Measurements from ENCODE around the gene PVALB. TPM values are rescaled to one million over a fixed set of nuclear protein-coding genes. Genes with fewer than 3 reads are reported as not detected.

The PVALB gene
- total RNA-seq, 1 experiment from 2014 or later = not detected

DNA sequence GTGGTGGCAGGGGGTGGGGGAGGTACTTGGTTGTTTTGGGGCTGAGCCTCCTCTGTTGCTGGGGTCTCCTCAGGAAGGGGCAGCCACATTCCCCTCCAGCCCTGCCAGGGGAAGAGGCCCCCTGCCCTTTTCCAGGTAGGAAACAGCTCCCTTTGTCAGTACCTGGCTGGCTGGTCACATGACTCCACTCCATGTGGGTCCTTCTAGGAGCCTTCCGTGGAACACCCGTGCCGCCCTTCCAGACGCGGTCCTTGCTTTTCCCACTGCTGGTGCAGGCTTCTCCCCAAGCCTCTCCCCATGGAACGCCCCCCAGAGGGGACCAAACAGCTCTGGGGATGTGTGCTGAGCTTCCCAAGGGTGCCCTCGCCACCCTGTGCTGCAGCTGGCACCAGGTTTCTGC lies 60.8 kb downstream of the PVALB start:
- no peak for DNase-seq (ENCODE audit: low read depth, low spot score)
- ATAC-seq = no peak
- Histone ChIP-seq H3K4me3 (replicated peaks in 1 of 2; ENCODE audit: low read depth in 1 of 2, low read length in 2 of 2) (no peak overlapping the region), H3K27ac (ENCODE audit: low read depth, low read length) (no peak overlapping the region), H3K9me3 (ENCODE audit: control insufficient read depth in 1 of 2, insufficient read depth in 1 of 2, low read depth in 1 of 2, low read length in 2 of 2) (no peaks in the 10 kb centered on the region), H3K4me1 (ENCODE audit: control insufficient read depth in 1 of 2, insufficient read depth in 2 of 2, low read length in 2 of 2) (peaks cover 0 to 12% of the 10 kb centered on the region in 2 experiments; a peak in 3 of 4 replicates), H3K79me2 (ENCODE audit: insufficient read depth, low read length) (no peaks in the 10 kb centered on the region), H3K4me2 (ENCODE audit: low read length) (no peak overlapping the region), H3K9me2 (ENCODE audit: insufficient read depth) (no peaks in the 10 kb centered on the region), H3K9ac (ENCODE audit: low read length) (no peak overlapping the region), H3K36me3 (ENCODE audit: control insufficient read depth in 1 of 2, insufficient read depth in 2 of 2, low read length in 2 of 2) (no peaks in the 10 kb centered on the region), H3K27me3 (ENCODE audit: insufficient read depth, low read length) (peaks cover 5% of the 10 kb centered on the region; the same call in 1 of the 2 replicates), H2AFZ (ENCODE audit: low read depth, low read length, poor library complexity, severe bottlenecking) (no peak overlapping the region), H4K20me1 (ENCODE audit: insufficient read depth) (no peaks in the 10 kb centered on the region)
- TF ChIP-seq CBX3 (IDR thresholded peaks at IDR 0.05; ENCODE audit: low read depth) = no peak
- TF ChIP-seq EGR1 (IDR thresholded peaks at IDR 0.05; ENCODE audit: low read depth) = no peak
- TF ChIP-seq RAD21 (IDR thresholded peaks at IDR 0.05; ENCODE audit: low read depth) = no peak
- no peak for TF ChIP-seq ELF1 (IDR thresholded peaks at IDR 0.05; ENCODE audit: borderline replicate concordance, low read depth)
- TF ChIP-seq, protein P1, sequence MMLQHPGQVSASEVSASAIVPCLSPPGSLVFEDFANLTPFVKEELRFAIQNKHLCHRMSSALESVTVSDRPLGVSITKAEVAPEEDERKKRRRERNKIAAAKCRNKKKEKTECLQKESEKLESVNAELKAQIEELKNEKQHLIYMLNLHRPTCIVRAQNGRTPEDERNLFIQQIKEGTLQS (IDR thresholded peaks at IDR 0.05) = no peak
- TF ChIP-seq JUND (IDR thresholded peaks at IDR 0.05) = no peak
- TF ChIP-seq SRF (IDR thresholded peaks at IDR 0.05; ENCODE audit: low read depth) = no peak
- no peak for TF ChIP-seq POLR2A (IDR thresholded peaks at IDR 0.05; ENCODE audit: borderline replicate concordance, extremely low read depth, insufficient read depth, insufficient read length)
- no peak for TF ChIP-seq CEBPB (IDR thresholded peaks at IDR 0.05; ENCODE audit: low read depth)
- no peak for TF ChIP-seq REST (IDR thresholded peaks at IDR 0.05; ENCODE audit: low read depth)
- TF ChIP-seq TCF7L2 (IDR thresholded peaks at IDR 0.05; ENCODE audit: borderline replicate concordance, extremely low read depth, insufficient read depth, insufficient read length) = no peak
- TF ChIP-seq SP1 (IDR thresholded peaks at IDR 0.05; ENCODE audit: low read depth) = no peak
- no peak for TF ChIP-seq MAX (IDR thresholded peaks at IDR 0.05)
- no peak for TF ChIP-seq FOSL1 (IDR thresholded peaks at IDR 0.05; ENCODE audit: low read depth)
- no peak for TF ChIP-seq EZH2phosphoT487 (IDR thresholded peaks at IDR 0.05; ENCODE audit: borderline replicate concordance)
- TF ChIP-seq ZFX (IDR thresholded peaks at IDR 0.05) = no peak
- TF ChIP-seq YY1 (IDR thresholded peaks at IDR 0.05; ENCODE audit: extremely low read depth, insufficient replicate concordance, low read depth, low read length) = no peak
- TF ChIP-seq, protein P2, sequence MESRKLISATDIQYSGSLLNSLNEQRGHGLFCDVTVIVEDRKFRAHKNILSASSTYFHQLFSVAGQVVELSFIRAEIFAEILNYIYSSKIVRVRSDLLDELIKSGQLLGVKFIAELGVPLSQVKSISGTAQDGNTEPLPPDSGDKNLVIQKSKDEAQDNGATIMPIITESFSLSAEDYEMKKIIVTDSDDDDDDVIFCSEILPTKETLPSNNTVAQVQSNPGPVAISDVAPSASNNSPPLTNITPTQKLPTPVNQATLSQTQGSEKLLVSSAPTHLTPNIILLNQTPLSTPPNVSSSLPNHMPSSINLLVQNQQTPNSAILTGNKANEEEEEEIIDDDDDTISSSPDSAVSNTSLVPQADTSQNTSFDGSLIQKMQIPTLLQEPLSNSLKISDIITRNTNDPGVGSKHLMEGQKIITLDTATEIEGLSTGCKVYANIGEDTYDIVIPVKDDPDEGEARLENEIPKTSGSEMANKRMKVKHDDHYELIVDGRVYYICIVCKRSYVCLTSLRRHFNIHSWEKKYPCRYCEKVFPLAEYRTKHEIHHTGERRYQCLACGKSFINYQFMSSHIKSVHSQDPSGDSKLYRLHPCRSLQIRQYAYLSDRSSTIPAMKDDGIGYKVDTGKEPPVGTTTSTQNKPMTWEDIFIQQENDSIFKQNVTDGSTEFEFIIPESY (IDR thresholded peaks at IDR 0.05; ENCODE audit: extremely low read depth, insufficient replicate concordance, low read length) = no peak
- no peak for TF ChIP-seq EZH2 (IDR thresholded peaks at IDR 0.05)
- no peak for TF ChIP-seq POLR2AphosphoS5 (IDR thresholded peaks at IDR 0.05; ENCODE audit: low read depth, low read length)
- ChIA-PET RAD21 (ENCODE audit: low non-redundant PET in 1 of 2, low total read pairs in 2 of 2, uncharacterized antibody in 2 of 2, unreplicated experiment in 2 of 2) (no interaction called here), CTCF (interaction anchor here (1.4 to 1.6 kb wide), 2 partner anchors 10 to 100 kb away, joined by 3 to 7 read pairs; no protein-coding TSS in a partner anchor), POLR2A (no interaction called here)
- no TSS peak for BruUV-seq (replicated peaks)
- intact Hi-C loops (cut with micrococcal nuclease) = no loop called here

All from HCT116 (cell line).